ENCODE results near the gene EGR4.

Gene EGR4

DNA sequence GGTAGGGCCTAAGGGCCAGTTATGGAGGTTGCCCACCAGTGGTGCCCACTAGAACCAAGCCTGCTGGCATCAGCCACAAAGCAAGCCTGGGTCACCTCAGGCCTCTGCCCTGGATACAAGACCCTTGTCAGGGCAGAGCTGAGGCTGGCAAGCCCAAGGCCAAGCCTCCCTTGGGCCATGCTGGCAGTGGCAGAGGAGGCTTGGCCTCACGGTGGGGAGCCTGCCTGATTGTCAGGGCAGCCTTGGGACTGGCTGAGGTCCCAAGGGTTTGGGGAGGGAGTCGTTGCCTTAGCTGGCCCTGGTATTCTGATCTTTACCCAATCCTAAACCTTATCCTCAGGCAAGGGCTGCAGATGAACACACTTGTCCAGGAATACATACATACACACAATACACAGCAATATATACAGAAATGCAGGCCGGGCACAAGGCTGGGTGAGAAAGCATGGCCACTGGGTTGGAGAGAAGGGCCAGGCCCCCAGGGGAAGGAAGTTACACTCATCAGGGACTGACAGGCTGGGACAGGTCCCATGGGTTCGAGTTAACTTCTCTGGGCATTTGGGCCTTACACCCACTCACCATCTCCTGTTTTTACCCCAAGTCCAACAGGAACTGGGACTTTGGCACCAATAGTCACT, 38.2 kb downstream of the EGR4 start:
- no peak overlapping the region for H3K4me3 ChIP-seq (ENCODE audit: low read depth, low read length)
- TF ChIP-seq, protein P1, sequence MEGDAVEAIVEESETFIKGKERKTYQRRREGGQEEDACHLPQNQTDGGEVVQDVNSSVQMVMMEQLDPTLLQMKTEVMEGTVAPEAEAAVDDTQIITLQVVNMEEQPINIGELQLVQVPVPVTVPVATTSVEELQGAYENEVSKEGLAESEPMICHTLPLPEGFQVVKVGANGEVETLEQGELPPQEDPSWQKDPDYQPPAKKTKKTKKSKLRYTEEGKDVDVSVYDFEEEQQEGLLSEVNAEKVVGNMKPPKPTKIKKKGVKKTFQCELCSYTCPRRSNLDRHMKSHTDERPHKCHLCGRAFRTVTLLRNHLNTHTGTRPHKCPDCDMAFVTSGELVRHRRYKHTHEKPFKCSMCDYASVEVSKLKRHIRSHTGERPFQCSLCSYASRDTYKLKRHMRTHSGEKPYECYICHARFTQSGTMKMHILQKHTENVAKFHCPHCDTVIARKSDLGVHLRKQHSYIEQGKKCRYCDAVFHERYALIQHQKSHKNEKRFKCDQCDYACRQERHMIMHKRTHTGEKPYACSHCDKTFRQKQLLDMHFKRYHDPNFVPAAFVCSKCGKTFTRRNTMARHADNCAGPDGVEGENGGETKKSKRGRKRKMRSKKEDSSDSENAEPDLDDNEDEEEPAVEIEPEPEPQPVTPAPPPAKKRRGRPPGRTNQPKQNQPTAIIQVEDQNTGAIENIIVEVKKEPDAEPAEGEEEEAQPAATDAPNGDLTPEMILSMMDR (IDR thresholded peaks at IDR 0.05; ENCODE audit: low read depth, low read length), result no peak

DNA sequence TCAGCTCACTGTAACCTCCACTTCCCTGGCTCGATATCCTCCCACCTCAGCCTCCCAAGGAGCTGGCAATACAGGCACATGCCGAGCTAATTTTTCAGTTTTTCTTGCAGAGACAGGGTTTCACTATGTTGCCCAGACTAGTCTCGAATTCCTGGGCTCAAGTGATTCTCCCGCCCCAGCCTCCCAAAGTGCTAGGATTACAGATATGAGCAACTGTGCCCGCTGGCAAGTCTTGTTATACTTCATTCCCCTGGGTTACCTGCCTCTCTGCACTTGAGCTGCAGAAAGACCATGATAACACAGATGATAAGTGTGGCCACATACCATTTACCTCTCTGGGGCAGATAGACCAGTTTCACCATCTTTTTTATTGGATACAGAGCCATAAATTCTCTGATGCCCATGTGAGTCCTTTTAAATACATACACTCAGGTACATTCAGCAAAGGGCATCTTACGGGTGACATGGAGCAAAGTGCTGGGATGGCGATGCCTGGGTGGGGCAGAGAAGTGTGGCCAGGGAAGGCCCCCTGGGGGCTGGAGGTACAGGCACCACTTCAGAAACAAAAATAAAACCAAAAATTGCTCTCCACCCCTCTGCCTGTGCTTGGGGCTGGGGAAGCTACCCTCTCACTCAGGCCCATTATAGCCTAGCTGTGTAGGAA, 38.9 kb downstream of the EGR4 start:
- TF ChIP-seq, protein P1 (IDR thresholded peaks at IDR 0.05; ENCODE audit: low read depth, low read length), result no peak
- no peak overlapping the region for H3K4me3 ChIP-seq (ENCODE audit: low read depth, low read length)

DNA sequence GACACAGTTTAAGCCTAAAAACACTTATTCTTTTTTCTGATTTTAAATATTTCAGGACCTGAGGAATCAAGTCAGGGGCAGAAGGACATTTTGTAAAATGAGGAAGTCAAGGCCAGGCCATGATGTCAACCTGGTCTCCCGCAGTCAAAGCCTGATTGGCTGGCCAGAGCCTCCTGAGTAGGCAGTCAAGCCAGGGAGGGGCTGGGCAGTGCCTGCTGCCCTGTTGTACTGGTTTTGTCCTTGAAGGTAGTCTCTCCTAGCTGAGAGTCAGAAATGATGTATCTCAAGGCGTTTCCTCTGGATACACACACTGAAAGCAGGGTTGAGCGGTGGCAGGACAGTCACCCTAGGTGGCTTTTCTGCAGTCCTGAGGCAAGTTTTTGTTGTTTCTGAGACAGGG, 39.4 kb downstream of the EGR4 start:
- TF ChIP-seq, protein P1 (IDR thresholded peaks at IDR 0.05; ENCODE audit: low read depth, low read length), result no peak
- H3K4me3 ChIP-seq (ENCODE audit: low read depth, low read length), result no peak overlapping the region

DNA sequence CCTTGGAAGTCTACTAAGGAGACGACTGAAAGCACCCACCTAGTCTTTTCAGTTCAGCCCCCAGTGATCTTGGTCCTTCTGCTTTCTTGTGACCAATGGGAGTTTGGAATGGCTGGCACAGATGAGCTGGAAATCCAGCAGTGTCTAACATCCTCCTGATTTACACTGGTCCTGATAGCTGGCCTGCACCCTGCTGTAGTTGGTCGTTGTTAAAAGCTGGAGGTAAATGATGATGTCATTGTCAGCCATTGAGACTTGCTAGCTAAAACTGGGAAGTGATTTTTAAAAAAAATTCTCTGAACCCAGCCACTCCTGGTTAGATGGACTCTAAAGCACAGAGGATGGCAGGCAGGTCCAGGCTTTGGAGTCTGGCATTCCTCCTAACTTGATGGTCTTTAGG, 39.9 kb downstream of the EGR4 start:
- no peak overlapping the region for H3K4me3 ChIP-seq (ENCODE audit: low read depth, low read length)
- TF ChIP-seq, protein P1 (IDR thresholded peaks at IDR 0.05; ENCODE audit: low read depth, low read length), result no peak

DNA sequence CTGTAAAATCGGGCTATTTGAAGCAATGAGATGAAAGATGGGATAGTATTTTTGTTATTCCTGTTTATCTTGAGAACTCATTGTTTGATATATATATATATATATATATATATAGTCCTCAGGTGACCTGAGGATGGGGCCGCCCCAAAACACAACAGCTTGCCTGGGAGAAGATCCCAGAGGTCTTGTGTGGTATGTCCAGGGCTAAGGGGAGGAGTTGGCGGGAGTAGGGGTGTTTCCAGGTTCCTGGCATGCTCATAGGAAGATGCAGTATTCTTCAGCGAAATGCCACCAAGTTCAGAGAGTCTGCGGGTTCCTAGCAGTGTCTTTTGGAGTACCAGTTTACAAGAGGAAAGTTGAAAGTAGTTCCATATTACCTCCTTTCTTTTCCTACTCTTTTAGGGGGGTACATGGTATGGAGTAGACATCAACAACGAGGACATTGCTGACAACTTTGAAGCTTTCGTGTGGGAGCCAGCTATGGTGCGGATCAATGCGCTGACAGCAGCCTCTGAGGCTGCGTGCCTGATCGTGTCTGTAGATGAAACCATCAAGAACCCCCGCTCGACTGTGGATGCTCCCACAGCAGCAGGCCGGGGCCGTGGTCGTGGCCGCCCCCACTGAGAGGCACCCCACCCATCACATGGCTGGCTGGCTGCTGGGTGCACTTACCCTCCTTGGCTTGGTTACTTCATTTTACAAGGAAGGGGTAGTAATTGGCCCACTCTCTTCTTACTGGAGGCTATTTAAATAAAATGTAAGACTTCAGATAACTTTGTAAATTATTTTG, 40.9 kb downstream of the EGR4 start:
- no peak overlapping the region for H3K4me3 ChIP-seq (ENCODE audit: low read depth, low read length)
- TF ChIP-seq, protein P1 (IDR thresholded peaks at IDR 0.05; ENCODE audit: low read depth, low read length), result no peak

DNA sequence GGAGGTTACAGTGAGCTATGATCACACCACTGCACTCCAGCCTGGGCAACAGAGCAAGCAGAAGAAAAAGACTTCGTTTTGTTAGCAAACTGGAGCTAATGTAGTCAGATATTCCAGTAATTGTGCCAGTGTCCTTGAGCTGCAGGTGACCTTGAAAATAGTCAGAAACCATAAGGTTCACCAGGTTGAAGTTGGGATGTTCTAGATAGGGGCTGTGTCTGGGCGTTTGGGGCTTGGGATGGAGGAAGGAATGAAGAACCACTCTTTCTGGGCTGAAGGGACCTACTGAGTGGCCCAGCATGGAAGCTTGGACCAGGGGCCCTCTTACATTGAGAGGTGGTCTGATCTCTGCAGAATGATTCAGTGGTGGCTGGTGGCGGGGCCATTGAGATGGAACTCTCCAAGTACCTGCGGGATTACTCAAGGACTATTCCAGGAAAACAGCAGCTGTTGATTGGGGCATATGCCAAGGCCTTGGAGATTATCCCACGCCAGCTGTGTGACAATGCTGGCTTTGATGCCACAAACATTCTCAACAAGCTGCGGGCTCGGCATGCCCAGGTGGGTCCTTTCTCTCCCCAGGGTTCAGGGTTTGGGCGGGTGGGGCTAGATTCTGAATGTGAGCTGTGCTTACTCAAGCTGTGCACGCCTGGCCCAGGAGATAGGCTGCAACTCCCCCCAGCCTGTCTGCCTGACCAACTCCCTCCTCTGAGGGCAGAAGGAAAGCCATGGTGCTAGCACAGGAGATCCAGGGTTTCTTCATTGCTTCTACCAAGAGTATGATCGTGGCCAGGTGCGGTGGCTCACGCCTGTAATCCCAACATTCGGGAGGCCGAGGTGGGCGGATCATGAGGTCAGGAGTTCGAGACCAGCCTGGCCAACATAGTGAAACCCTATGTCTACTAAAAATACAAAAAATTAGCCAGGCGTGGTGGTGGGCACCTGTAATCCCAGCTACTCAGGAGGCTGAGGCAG, 42.2 kb downstream of the EGR4 start:
- TF ChIP-seq, protein P1 (IDR thresholded peaks at IDR 0.05; ENCODE audit: low read depth, low read length), result no peak

More for the DNA sequence above, 42.2 kb downstream of the EGR4 start:
- no peak overlapping the region for H3K4me3 ChIP-seq (ENCODE audit: low read depth, low read length)

Measured in WI38 (cell line).